Stimulated activated CD8-positive, alpha-beta memory T cell treated with anti-CD3 and anti-CD28 coated beads, Interleukin-4, amount 100 ng/mL, for 24 hours (primary cell): Measurements from ENCODE around the gene TLCD3A.
"Not testable (repeated sequence)": the region's sequence is repeated elsewhere in the genome, so short reads cannot be mapped to it uniquely, and the experiment has no call there.

ENCODE experiments used
- DNase-seq: peaks from one replicate; pipeline ENCODE4 v3.0.0-alpha.2; 2020; ENCODE audit warnings: low read depth

The TLCD3A gene

DNA sequence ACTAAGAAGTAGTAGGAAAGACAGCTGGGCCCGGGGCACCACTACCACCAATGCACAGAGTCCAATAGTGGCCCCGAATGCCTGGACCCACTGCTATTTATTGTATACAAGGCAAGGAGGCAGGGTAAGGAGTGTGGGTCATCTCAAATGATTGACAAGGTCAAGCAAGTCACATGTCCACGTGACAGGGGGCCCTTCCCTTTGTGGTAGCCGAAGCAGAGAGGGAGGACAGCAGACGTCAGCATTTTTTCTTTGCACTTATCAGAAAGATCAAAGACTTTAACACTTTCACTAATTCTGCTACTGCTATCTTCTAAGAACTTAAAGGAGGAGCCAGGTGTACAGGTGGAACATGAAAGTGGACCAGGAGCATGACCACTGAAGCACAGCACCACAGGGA, 24.3 kb upstream of the TLCD3A start:
- no peak for DNase-seq

GRCh38 chr17:718075-718474, 14.3 kb upstream of the TLCD3A start:
- DNase-seq, result no peak

GRCh38 chr17:720706-721539, 11.5 kb upstream of the TLCD3A start:
- DNase-seq, result no peak

DNA sequence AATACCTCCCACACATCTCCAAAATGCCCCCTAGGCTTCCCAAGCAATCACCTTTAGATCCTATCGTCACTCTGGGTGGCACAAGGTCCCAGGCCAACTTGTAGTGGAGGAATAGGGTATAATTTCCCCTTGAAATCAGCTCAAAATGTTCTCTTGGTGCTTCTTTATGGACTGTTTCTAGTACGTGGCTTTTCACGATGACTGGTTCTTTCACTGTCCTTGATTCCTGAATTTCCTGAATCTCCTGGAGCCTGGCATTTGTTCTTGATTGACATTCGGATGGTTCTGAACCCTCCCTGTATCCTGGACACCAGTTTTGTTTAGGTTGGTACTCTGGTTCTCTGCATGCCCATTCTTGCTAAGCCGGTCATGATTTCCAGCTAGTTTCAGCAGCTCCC, 10.9 kb upstream of the TLCD3A start:
- no peak for DNase-seq

- no peak for DNase-seq
These were observed 7.3 kb upstream of the TLCD3A start for GRCh38 chr17:725084-725483.

DNA sequence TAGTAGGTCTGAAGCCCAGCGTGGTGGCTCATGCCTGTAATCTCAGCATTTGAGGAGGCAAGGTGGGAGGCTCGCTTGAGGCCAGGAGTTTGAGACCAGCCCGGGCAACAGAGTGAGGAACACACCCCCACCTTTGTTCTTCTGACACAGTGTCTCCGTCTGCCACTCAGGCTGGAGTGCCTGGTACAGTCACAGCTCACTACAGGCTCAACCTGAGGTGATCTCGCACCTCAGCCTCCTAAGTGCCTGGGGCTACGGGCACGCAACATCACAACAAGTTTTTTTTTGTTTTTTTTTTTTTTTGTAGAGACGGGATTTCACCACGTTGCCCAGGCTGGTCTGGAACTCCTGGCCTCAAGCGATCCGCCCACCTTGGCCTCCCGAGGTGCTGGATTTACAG, 6.7 kb upstream of the TLCD3A start:
- no peak for DNase-seq

DNA sequence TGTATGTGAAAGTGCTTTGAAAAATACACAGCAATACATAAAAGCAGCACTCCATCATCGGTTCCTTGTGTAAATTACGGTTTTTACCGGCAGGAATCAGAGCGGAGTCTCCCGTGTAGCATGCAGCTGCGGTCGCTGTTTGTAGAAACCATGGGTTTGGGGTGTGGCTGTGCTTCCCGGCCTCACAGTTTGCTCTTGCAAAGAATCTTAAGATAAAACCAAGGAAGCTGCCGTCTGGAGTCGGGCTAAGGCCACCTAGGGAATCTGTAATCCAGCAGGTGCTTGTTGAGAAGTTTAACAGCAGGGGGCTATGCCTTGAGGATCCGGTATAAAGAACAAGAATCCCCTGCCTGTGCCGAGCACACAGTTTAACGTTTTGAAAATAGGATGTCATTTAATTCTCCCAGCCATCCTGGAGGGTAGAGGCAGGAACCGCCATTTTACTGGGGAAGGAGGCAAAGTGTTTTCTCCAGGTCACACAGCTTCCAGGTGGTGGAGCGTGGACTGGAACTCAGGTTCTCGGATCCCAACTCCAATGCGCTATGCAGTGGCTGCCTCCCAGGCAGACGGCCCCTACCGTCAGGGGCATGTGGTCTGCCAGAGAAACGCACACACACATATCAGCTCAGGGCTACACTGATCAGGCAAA, 6.0 kb upstream of the TLCD3A start:
- no peak for DNase-seq

- no peak for DNase-seq
These were observed 3.5 kb upstream of the TLCD3A start for GRCh38 chr17:728911-729310.

- no peak for DNase-seq
These were observed 741 bp upstream of the TLCD3A start for GRCh38 chr17:731644-732066.

DNA sequence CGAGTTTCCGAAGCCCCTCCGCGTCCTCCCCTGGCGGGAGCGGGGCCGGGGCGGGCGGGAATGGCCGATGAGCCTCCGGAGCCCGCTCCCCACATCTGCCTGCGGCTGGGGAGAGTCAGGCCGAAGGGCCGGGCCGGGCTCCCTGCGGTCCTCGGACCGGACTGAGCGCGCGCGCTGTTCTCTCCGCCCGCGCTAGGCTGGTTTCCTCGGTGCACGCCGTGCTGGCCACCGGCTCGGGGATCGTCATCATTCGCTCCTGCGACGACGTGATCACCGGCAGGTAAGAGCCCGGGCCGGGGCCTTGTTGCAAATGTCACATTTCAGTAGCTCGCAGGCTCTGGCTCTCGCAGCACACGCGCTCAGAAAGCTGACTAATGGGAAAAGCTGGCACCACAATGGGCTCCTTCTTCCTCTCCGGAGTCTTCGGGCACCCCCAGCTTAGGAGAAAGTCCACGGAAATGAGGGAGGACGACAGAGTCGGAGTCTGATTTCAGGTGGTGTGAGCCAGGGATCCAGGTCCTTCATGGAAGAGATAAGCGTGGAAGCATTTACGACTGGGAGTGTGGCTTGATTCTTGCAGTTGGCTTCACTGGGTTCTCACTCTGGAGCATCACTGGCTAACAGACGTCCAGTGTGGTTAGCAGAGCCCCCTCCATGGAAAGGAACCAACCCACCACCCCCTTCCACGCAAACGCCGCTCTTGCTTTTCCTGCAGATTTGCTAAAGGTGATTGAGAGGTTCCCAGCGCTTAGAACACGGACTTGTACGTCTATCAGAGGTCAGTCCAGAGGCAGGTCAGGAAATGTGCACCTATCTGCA, 715 bp downstream of the TLCD3A start:
- no peak for DNase-seq

- no peak for DNase-seq
These were observed 1.3 kb downstream of the TLCD3A start for GRCh38 chr17:733743-734142.

- no peak for DNase-seq
These were observed 5.2 kb downstream of the TLCD3A start for GRCh38 chr17:737561-738113.

DNA sequence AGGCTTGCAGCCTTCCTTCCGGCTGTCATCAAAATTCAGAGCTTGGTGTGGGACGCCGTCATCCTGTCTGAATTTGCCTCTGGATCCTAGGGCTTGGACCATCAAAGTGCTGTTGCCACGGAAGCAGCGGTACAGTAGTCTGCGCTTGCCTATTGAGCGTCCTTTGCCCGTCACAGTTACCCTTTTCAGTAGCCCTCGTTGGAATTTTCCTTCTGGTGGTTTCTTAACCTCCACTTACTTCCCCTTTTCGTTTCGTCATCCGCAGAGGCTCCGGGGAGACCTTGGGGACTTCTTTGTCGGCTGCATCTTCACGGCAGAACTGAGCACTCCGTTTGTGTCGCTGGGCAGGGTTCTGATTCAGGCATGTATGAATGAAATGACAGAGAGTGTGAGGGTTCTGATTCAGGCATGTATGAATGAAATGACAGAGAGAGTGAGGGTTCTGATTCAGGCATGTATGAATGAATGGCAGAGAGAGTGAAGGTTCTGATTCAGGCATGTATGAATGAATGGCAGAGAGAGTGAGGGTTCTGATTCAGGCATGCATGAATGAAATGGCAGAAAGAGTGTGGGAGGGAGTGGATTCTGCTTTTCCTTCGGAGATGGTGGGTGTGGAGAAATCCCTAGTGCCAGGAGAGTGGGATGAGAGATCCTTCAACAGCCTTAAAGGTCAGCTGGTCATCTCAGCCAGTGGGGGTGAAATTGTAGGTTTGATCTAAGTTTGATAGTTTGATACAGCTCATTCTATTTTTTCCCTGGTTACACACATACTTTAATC, 8.0 kb downstream of the TLCD3A start:
- no peak for DNase-seq

DNA sequence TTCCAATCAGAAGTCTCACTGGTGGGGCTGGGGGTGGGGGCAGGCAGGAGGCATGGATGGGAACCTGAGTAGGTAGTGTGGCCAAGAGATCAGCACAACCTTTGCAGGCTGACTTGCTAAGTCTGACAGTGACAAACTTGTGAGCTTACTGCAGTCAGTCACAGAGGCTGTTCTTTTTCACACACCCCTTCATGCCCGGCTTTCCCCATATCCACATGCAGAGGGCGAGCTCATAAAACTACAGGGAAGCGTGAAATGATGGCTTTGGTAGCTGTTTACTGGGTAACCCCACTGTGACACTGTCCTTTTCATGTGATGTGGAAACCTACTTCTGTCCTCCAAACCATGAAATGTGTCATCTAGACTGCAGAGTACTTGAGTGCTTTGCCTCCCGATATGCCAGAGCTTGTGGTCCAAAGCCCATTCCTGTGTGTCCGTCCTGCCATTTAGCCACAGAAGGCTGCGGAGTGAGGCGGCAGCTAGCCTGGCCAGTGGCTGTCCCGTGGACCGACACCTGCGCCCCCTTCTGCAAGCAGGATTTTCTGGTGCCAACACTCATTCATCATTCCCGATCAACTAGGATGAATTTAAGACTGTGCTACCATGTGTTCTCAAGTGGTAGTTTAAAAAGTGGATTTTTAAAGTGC, 9.9 kb downstream of the TLCD3A start:
- no peak for DNase-seq

DNA sequence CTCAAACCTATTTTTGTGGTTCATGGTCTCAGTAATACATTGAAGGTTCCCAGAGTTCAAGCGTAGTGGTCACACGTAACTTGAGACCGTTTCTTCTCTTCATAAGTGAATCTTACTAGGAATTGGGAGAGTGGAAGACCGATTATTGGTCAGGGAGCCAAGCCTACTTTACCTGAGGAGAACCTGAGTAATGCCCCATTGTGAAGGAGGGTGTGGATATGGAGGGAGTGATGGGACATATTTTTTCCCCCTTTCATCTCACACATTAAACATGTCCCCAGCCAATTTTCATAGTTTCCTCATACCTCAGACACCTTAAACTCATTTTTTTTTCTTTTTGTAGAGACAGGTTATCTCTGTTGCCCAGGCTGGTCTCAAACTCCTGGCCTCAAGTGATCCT, 10.7 kb downstream of the TLCD3A start:
- DNase-seq, result no peak

DNA sequence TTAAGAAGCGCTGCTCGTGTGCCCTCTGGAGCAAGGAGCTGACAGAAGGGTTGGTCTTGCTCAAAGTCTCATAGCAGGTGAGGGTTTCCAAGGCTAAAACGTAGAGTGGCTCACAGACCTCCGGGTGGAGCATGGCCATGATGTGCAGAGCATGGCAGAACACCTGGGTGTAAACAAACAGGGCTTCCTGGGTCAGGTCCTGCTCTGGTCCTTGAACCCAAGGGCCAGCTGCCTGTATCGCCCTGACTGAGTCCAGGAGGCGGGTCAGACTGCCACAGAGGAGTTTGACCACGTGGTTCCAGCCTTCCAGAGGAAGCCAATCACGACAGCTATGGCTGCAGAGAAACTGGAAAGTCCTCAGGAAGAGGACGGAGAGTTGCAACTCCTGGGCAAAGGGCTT, 12.5 kb downstream of the TLCD3A start:
- no peak for DNase-seq

- no peak for DNase-seq
These were observed 13.0 kb downstream of the TLCD3A start for GRCh38 chr17:745406-745805.

GRCh38 chr17:746181-746580, 13.8 kb downstream of the TLCD3A start:
- DNase-seq, result no peak

DNA sequence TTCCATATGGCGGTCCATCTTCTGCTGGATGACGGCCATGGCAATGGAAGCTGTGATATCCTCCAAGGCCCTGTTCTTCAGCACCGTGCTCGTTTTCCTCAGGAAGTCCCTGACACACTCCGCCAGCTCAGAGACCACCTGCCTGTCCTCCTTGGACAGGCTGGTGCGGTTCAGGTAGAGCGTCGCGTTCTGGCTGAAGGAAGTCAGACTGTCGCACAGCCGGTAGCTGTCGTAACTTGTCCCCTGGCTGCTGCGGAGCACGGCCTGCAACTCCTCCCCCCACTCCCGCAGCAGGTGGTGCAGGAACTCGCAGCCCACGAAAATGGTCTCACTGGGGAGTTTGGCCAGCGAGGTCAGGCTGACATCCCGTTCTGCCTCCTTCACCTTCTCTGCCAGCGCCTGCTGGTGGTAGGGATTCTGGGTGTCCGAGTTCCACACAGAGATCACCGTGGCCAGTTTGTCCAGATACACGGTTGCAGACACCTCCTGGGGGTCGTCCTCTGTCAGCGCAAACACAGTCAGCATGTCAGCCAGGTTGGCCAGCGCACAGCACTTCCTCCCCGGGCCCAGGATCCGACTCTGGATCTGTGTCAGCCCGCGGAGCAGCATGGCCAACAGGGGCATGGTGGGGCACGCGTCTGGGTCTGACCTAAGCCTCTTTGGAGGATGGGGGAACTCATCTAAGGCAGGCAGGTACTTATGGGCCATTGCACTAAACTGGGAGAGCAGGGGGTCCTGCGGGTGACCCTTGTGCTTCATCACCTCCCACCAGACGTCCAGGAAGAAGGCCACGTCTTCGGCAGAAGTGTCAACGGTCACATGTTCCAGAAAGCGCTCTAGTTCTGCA, 14.6 kb downstream of the TLCD3A start:
- DNase-seq, result no peak

GRCh38 chr17:748604-749003, 16.2 kb downstream of the TLCD3A start:
- not testable (repeated sequence) for DNase-seq
